HuH-7.5 (cell line): ENCODE measurements around the gene PPA1.
A peak's percentile ranks its signal among the peaks of the same experiment; 100 is the strongest.
"Not testable (repeated sequence)": the region's sequence is repeated elsewhere in the genome, so short reads cannot be mapped to it uniquely, and the experiment has no call there.

Source experiments
- DNase-seq: peaks from one replicate; pipeline ENCODE4 v3.0.0; 2011; ENCODE audit warnings: low spot score

Gene PPA1

DNA sequence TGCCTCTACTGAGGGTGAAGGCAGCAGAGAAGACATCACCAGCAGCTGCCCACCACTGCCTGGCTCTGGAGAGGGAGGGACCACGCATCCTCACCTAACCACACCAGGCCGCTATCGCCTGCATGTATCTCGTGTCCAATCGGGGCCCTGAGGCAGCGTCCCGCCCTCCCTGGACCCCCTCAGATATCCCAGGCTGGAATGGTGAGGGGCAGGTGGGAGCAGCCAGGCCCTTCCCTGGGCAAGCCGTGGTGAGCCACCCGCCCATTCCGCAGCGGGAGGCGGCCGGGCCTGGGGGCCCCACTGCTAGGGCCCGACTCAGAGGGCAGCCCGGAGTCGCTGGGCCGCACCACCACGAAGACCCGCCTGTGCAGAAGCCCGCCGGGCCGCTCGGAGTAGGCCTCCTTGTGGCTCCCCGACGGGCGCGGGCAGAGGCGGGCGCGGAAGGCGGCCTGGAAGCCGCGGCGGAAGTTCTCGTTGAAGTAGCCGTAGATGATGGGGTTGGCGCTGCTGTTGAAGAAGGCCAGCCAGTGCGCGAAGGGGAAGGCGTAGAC is 21.6 kb upstream of the PPA1 start:
- no peak for DNase-seq

DNA sequence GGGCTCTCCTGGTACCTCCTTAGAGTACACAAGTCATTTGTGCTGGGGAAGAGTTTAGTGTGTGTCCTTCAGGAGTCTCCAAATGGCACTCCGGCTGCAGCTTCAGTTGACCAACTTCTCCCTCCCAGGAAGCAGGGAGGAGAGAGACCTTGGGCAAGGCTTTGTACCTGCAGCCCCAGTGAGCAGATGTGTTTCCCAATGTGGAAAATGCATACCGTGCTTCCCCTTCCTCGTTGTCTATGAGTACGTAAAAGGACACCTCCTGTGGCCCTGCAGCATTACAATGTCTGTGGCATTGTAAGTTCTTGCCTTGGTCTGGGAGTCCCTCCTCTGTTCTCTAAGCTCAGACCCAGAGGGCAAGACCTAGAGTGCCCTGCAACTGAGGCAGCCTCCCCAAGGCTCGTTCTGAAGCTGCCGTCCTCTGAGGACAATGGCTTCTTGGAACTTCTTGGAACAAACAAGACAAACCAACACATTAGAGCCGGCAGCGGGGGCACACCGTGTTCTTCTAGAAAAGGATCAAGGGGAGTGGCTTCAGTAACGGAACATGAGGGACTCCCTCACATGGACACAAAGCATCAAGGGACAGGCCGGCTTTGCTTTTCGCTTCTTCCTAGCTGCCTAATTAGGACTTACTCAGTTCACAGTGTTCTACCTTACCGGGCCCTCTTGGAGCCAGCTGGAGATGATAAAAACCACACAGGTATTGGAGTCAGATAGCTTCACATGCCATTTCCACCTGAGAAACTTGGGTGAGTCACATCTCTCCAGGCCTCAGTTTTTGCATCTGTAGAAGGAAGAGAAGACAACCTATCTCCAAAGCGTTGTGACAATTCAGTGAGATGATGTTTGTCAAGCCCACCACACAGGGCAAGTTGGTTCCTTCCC is 20.9 kb upstream of the PPA1 start:
- no peak for DNase-seq

- no peak for DNase-seq
These were observed 17.9 kb upstream of the PPA1 start for GRCh38 chr10:70250961-70251680.

GRCh38 chr10:70247360-70247759 is 14.1 kb upstream of the PPA1 start:
- no peak for DNase-seq

GRCh38 chr10:70241081-70241480 is 7.9 kb upstream of the PPA1 start:
- DNase-seq, result no peak

DNA sequence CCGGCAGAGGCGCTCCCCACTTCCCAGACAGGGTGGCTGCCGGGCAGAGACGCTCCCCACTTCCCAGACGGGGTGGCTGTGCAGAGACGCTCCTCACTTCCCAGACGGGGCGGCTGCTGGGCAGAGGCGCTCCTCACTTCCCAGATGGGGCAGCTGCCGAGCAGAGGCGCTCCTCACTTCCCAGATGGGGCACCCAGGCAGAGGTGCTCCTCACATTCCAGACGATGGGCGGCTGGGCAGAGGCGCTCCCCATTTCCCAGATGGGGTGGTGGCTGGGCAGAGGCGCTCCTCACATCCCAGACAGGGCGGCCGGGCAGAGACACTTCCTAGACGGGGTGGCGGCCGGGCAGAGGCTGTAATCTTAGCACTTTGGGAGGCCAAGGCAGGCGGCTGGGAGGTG is 6.8 kb upstream of the PPA1 start:
- not testable (repeated sequence) for DNase-seq

- DNase-seq, result not testable (repeated sequence)
These were observed 6.1 kb upstream of the PPA1 start for GRCh38 chr10:70239077-70239976.

- DNase-seq, result not testable (repeated sequence)
These were observed 4.8 kb upstream of the PPA1 start for GRCh38 chr10:70237958-70238536.

GRCh38 chr10:70234668-70235447 is 1.6 kb upstream of the PPA1 start:
- no peak for DNase-seq

DNA sequence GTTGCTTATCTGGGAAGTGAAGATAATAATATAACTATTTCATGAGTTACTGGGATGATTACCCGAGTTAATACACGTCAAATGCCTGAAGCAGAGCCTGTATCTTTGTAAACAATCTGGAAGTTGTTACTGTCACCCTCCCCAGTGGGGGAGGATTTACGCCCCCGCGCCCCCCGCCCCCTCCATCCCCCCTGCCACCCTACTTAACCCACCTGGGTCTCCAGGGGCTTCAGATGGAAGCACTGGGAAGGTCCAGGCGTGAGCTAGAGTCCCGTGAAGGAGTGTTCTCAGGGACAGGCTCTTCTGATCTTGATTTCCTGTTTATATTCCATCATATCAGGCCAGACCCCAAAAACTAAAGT is 691 bp upstream of the PPA1 start:
- peak; percentile 32 for DNase-seq

DNA sequence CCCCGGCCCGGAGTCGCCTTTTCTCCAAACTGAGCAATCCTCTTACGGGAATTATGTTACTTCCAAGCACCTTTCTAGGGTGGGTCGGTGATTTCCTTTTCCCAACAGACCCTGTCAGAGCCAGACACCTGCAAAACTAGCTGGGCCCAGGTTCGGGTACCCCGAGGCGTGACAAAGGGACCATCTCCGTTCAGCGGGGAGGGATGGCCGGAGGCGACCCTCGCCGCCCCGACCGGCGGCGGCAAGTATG is 445 bp downstream of the PPA1 start:
- DNase-seq, result no peak

DNA sequence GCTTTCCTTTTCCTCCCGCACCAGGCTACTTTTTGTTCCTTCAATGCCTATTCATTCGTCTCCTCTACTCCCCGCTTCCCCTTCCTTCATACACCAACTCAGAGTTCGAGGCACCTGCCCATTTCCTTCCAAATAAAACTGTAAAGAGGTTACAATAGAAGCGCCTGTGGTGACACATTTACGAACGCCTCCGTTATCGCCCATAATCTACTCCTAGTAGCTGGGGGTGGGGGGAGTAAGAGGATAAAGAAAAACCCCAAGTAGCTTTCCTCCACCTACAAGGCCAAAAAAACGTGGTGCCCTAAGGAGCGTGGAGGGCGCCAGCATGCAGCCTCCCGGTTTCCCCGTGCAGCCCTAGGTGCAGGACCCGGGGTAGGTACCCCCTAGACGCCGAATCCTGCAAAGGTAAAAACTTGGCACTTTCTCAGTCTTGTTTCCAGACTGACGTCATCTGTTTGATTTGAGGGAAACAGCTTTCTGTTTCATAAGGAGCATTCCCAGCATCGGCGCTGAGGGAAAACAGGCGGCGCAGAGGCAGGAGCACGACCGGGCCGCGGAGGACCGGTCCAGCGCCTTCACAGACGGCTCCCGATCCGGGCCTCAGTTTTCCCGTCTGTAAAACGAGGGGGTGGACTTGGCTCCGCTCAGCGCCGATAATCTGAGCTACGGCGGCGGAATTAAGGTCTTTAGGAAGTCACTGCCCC is 922 bp downstream of the PPA1 start:
- peak; percentile 55 for DNase-seq

GRCh38 chr10:70228491-70228890 is 4.7 kb downstream of the PPA1 start:
- DNase-seq, result no peak

- DNase-seq, result no peak
These were observed 5.5 kb downstream of the PPA1 start for GRCh38 chr10:70227548-70228320.

- DNase-seq, result no peak
These were observed 9.5 kb downstream of the PPA1 start for GRCh38 chr10:70223728-70224127.

DNA sequence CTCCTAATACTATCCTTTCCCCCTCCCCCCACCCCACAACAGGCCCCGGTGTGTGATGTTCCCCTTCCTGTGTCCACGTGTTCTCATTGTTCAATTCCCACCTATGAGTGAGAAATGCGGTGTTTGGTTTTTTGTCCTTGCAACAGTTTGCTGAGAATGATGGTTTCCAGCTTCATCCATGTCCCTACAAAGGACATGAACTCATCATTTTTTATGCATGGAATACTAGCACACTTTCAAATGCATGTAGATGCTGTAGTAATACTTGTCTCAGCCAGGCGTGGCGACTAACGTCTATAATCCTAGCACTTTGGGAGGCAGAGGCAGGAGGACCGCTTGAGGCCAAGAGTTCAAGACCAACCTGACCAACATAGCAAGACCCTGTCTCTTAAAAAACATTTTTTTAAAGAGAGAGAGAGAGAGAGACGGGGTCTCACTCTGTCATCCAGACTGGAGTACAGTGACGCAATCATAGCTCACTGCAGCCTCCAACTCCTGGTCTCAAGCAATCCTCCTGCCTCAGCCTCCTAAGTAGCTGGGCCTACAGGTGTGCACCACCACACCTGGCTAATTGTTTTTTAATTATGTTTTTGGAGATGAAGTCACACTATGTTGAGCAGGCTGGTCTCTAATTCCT is 10.3 kb downstream of the PPA1 start:
- DNase-seq, result not testable (repeated sequence)

DNA sequence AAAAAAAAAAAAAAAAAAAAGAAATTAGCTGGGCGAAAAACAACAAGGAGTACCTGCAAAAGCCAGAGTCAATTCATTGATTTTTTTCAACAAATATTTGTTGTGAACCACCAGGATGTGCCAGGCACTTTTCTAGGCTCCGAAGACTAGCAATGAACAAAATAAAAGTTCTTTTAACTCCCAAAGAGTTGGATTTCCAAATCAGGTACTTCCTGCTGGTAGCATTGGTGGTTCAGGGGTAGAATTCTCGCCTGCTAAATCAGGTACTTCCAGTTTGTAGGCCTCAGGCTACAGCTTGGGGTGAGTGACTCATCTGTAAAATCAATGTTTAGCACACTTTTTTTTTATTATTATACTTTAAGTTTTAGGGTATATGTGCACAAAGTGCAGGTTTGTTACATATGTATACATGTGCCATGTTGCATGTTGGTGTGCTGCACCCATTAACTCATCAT is 10.9 kb downstream of the PPA1 start:
- DNase-seq, result no peak

DNA sequence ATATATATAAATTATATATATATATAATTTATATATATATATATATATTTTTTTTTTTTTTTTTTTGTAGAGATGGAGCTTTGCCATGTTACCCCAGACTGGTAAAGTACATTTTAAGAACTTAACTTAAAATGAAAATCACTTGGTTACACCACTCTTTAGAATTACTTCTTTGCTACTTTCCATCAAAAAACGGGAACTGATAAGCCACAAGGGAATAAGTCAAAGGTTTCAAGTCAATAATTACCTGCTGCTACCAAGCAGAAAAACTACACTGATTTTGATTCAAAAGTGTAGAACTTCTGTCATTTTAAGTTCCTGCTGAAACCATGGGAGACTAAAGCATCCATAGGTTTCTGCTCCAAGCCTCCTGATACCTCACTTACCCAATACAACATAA is 12.2 kb downstream of the PPA1 start:
- no peak for DNase-seq

DNA sequence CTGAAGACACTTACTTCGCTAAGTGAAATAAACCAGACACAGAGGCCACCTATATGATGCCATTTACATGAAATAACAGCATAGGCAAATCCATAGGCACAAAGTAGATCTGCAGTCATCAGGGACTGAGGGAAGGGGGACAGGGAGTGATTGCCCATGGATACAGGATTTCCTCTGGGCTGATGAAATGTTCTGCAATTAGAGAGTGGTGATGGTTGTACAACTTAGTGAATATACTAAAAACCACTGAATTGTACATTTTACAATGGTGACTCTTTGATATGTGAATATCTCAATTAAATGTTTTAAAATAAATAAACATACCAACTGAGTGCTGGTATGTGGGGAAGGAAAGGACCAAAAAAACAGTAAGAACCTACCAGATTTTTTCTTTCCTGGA is 20.4 kb downstream of the PPA1 start:
- no peak for DNase-seq
